ENCODE results near the gene CLEC2B.

GRCh38 chr12:9869307-9870161 lies at the start of gene CLEC2B:
- peak; percentile 60 to 80 for TF ChIP-seq JUND (IDR thresholded peaks at IDR 0.05)
- TF ChIP-seq CTCF (IDR thresholded peaks at IDR 0.05; ENCODE audit: low read depth, low read length, missing input control), result no peak
- TF ChIP-seq SP1 (IDR thresholded peaks at IDR 0.05), result peak; percentile 21
- peak; percentile 21 for TF ChIP-seq MAX (IDR thresholded peaks at IDR 0.05)
- TF ChIP-seq TAF1 (conservative IDR thresholded peaks at IDR 0.05), result peak; percentile 73
- TF ChIP-seq ZBTB33 (IDR thresholded peaks at IDR 0.05), result no peak
